ENCODE measurements around the gene PGAM2.
"Not testable (repeated sequence)": the region's sequence is repeated elsewhere in the genome, so short reads cannot be mapped to it uniquely, and the experiment has no call there.

GRCh38 chr7:44019825-44020224 is 45.5 kb downstream of the PGAM2 start:
- not testable (repeated sequence) for TF ChIP-seq POLR2A, CTCF (IDR thresholded peaks at IDR 0.05)

Measured in breast epithelium (tissue), 3 donors.